Smooth muscle cell (in vitro differentiated cells): Measurements from ENCODE around the gene CDH10. TPM values are rescaled to one million over a fixed set of nuclear protein-coding genes. Genes with fewer than 3 reads are reported as not detected.

Experiments
- DNase-seq: peaks from one replicate; lab custom pipeline; 2025; ENCODE audit not compliant: unreplicated experiment; lab: John Stamatoyannopoulos, UW
- H2AFZ ChIP-seq: fragments of 200-600 bp; sonication (generic); 2 replicates; pipeline ENCODE4 v1.6.0; 2016; ENCODE audit warnings: antibody characterized with exemption, low read depth, mild to moderate bottlenecking
- H3F3A ChIP-seq: fragments of 200-600 bp; sonication (generic); 2 replicates; pipeline ENCODE4 v1.6.0; 2017; ENCODE audit warnings: antibody characterized with exemption, low read depth
- H3K27ac ChIP-seq: fragments of 200-600 bp; sonication (generic); 2 replicates; pipeline ENCODE4 v1.5.1; 2016; ENCODE audit warnings: low read depth, mild to moderate bottlenecking
- H3K27me3 ChIP-seq: fragments of 200-600 bp; sonication (generic); 2 replicates; pipeline ENCODE4 v1.6.1; 2016; ENCODE audit warnings: low read depth, mild to moderate bottlenecking
- H3K36me3 ChIP-seq: fragments of 200-600 bp; sonication (generic); 2 replicates; pipeline ENCODE4 v1.5.1; 2016; ENCODE audit warnings: low read depth
- H3K4me1 ChIP-seq: fragments of 200-600 bp; sonication (generic); 2 replicates; pipeline ENCODE4 v1.5.1; 2016; ENCODE audit warnings: low read depth
- H3K4me2 ChIP-seq: fragments of 200-600 bp; sonication (generic); 2 replicates; pipeline ENCODE4 v1.6.0; 2016; ENCODE audit warnings: mild to moderate bottlenecking
- H3K4me3 ChIP-seq: fragments of 200-600 bp; sonication (generic); 2 replicates; pipeline ENCODE4 v1.5.1; 2016; ENCODE audit warnings: mild to moderate bottlenecking
- H3K79me2 ChIP-seq: fragments of 200-600 bp; sonication (generic); 2 replicates; pipeline ENCODE4 v1.6.0; 2016; ENCODE audit warnings: low read depth, mild to moderate bottlenecking
- H3K9ac ChIP-seq: fragments of 200-600 bp; sonication (generic); 2 replicates; pipeline ENCODE4 v1.6.0; 2016; ENCODE audit warnings: low read depth
- H3K9me3 ChIP-seq: fragments of 200-600 bp; sonication (generic); replicated peaks from 2 replicates; pipeline ENCODE4 v1.5.1; 2016; ENCODE audit warnings: low read depth
- H4K20me1 ChIP-seq: fragments of 200-600 bp; sonication (generic); 2 replicates; pipeline ENCODE4 v1.6.0; 2016; ENCODE audit warnings: low read depth
- WGBS: methylation state at CpG from one replicate; pipeline ENCODE4 v1.1.7; 2016; ENCODE audit warnings: low lambda C conversion rate; 5-methylcytosine and 5-hydroxymethylcytosine counted together
- polyA plus RNA-seq: library from polyadenylated mRNA; unstranded; fragments of >200 nt; fragmentation: Nextera tagmentation; extraction: Ambion mirVana; gene quantifications from 2 replicates; pipeline ENCODE4 v1.2.1, GENCODE V29; 2016
- total RNA-seq: library from RNA; depleted of rRNA; stranded (reverse); fragments of >200 nt; gene quantifications from 2 replicates; pipeline ENCODE4 v1.2.3, GENCODE V29; 2014
- TF ChIP-seq, protein P1 (sequence below): fragments of 200-600 bp; sonication (generic); IDR thresholded peaks from 2 replicates; pipeline ENCODE4 v1.5.1; 2017; ENCODE audit warnings: borderline replicate concordance, mild to moderate bottlenecking, antibody characterized with exemption; ENCODE audit not compliant: insufficient read depth, poor library complexity, severe bottlenecking

Gene CDH10
- total and polyA plus RNA-seq, 2 experiments from 2014 or later = 0.66 to 2.2 TPM

DNA sequence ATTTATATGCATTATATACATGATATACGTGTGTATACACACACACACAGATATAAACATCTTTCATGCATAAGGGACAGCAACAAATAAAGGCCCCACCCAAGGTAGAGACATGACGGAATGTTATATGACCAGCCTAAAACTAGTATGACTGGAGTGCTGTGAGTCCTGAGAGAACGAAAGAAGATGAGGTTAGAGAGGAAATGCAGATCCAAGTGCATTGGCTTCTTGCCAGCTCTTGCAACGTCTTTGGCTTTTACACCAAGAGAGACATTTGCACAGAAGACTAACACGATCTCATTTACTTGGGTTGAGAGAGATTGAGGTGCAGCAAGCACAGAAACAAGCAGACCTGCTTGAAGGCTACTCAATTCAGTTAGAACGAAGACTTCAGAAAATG is 23.0 kb downstream of the CDH10 start:
- H3K4me2 ChIP-seq = no peak overlapping the region
- no peaks in the 10 kb centered on the region for H3K36me3 ChIP-seq
- DNase-seq = no peak
- H3K9me3 ChIP-seq = no peaks in the 10 kb centered on the region
- H3K4me1 ChIP-seq = no peaks in the 10 kb centered on the region
- no peak overlapping the region for H3K27ac ChIP-seq
- TF ChIP-seq, protein P1, sequence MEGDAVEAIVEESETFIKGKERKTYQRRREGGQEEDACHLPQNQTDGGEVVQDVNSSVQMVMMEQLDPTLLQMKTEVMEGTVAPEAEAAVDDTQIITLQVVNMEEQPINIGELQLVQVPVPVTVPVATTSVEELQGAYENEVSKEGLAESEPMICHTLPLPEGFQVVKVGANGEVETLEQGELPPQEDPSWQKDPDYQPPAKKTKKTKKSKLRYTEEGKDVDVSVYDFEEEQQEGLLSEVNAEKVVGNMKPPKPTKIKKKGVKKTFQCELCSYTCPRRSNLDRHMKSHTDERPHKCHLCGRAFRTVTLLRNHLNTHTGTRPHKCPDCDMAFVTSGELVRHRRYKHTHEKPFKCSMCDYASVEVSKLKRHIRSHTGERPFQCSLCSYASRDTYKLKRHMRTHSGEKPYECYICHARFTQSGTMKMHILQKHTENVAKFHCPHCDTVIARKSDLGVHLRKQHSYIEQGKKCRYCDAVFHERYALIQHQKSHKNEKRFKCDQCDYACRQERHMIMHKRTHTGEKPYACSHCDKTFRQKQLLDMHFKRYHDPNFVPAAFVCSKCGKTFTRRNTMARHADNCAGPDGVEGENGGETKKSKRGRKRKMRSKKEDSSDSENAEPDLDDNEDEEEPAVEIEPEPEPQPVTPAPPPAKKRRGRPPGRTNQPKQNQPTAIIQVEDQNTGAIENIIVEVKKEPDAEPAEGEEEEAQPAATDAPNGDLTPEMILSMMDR = no peak
- no peaks in the 10 kb centered on the region for H4K20me1 ChIP-seq
- WGBS = 50% methylated on average over 6 of the region's 6 CpGs
- no peaks in the 10 kb centered on the region for H3K27me3 ChIP-seq
- no peaks in the 10 kb centered on the region for H3K79me2 ChIP-seq
- H2AFZ ChIP-seq = no peak overlapping the region
- H3K4me3 ChIP-seq = no peak overlapping the region
- no peak overlapping the region for H3K9ac ChIP-seq
- no peaks in the 10 kb centered on the region for H3F3A ChIP-seq

DNA sequence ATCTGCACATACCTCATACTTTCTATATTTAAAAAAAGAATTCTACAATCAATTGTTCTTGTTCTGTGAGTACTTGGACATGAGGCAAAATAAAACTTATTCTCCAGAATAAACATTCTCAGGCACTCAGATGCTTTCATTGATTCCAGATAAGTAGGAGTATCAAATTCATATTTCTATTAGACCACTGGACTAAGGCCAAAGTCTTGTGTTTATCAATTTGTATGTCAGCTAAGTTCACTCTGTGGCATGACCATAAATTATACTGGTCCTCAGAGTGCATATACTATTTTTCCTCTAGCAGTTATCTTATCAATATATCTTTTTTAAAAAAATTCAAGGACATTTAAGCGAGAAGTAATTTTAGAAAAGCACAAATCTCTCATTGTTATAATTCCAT is 28.2 kb downstream of the CDH10 start:
- no peak overlapping the region for H3K4me2 ChIP-seq
- H3K4me3 ChIP-seq = no peak overlapping the region
- H3K27me3 ChIP-seq = no peaks in the 10 kb centered on the region
- no peak overlapping the region for H3K27ac ChIP-seq
- no peaks in the 10 kb centered on the region for H3K79me2 ChIP-seq
- H3F3A ChIP-seq = no peaks in the 10 kb centered on the region
- H2AFZ ChIP-seq = no peak overlapping the region
- TF ChIP-seq, protein P1 = no peak
- no peaks in the 10 kb centered on the region for H4K20me1 ChIP-seq
- no peaks in the 10 kb centered on the region for H3K9me3 ChIP-seq
- H3K4me1 ChIP-seq = no peaks in the 10 kb centered on the region
- no peaks in the 10 kb centered on the region for H3K36me3 ChIP-seq
- H3K9ac ChIP-seq = no peak overlapping the region
- 86% methylated on average over 1 of the region's 1 CpG for WGBS
- no peak for DNase-seq

DNA sequence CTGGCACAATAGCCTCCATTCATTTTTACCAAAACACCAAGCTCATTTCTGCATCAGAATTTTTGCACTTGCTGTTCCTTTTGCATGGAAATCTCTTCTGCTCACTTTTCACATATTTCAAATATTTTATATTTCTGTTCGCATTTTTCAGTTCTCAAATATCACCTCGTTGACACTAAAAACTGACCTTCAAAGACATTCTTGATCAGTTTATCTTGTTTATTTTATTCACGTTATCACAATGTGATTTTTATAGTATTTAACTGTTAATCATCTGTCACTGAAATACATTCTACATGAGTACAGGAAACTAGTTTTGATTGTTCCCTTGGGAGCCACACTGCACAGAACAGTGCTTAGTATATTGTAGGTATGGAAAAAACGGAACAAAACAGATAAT is 29.6 kb downstream of the CDH10 start:
- TF ChIP-seq, protein P1 = no peak
- Histone ChIP-seq H2AFZ (no peak overlapping the region), H3K36me3 (no peaks in the 10 kb centered on the region), H3K27me3 (no peaks in the 10 kb centered on the region), H3K27ac (no peak overlapping the region), H3K4me3 (no peak overlapping the region), H3K9ac (no peak overlapping the region), H3K9me3 (no peaks in the 10 kb centered on the region), H3K4me2 (no peak overlapping the region), H3K79me2 (no peaks in the 10 kb centered on the region), H3K4me1 (no peaks in the 10 kb centered on the region), H3F3A (no peaks in the 10 kb centered on the region), H4K20me1 (no peaks in the 10 kb centered on the region)
- no peak for DNase-seq
- WGBS = 86% methylated on average over 4 of the region's 4 CpGs

DNA sequence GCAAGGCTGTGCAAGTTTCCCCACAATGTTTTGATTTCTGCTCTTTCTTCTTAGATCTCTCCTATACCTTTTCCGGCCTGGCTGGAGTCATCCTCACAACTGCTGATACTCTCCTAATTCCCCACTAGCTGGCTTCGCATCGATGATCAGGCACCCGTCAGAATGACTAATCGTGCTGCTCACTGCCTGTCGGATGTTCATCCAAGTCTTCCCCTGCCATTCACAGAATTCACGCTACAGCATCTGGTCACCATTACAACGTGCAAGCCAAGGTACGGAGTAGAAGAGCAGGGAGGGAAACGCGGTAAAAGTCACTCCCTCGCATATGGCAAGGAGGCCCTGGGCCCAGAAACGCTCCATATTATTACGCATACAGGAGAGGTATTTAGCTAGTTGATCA is 35.1 kb downstream of the CDH10 start:
- Histone ChIP-seq H3K79me2 (no peaks in the 10 kb centered on the region), H3K4me3 (no peak overlapping the region), H3K9ac (no peak overlapping the region), H3K27me3 (no peaks in the 10 kb centered on the region), H4K20me1 (no peaks in the 10 kb centered on the region), H3K27ac (no peak overlapping the region), H3K4me2 (no peak overlapping the region), H3K4me1 (no peaks in the 10 kb centered on the region), H3K36me3 (no peaks in the 10 kb centered on the region), H3F3A (no peaks in the 10 kb centered on the region), H2AFZ (no peak overlapping the region), H3K9me3 (no peaks in the 10 kb centered on the region)
- TF ChIP-seq, protein P1 = no peak
- DNase-seq = no peak
- WGBS = 90% methylated on average over 14 of the region's 14 CpGs
